GM13977 (cell line): ENCODE measurements around the gene INO80D.

Source experiments
- DNase-seq: peaks from one replicate; pipeline ENCODE4 v3.0.0; 2012; ENCODE audit warnings: low spot score
- in situ Hi-C: fragments of 300-500 bp; cut with MboI; formaldehyde crosslinking; loops from one replicate; pipeline ENCODE4 v1.12.0; 2022; ENCODE audit warnings: low sequenced_read_pairs, low pct_unique_long_range_greater_than_20kb, mixed read lengths, inconsistent platforms; ENCODE audit not compliant: unreplicated experiment
- TF ChIP-seq, protein P1 (sequence below): IDR thresholded peaks from 2 replicates; pipeline ENCODE4 v1.5.1; 2012; ENCODE audit warnings: mild to moderate bottlenecking, control low read depth; ENCODE audit not compliant: insufficient read depth; ENCODE audit errors: extremely low read depth, missing control alignments

INO80D gene

DNA sequence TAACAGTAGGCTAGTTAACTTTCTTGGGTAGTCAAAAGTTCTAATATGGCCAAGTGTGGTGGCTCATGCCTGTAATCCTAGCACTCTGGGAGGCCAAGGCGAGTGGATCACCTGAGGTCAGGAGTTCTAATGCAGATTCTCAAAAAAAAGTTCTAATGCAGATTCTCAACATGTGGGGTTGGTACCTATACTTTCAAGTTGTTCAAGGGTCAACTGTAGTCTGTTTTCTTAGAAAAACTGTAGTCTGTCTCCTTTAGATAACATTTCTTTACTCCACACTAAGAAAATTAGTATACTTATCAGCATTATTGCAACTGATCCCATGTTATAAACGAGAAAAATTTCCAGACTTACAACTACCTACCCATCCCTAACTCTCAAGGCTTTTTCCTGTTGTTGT, 16.6 kb downstream of the INO80D start:
- in situ Hi-C loops: no loop called here
- no peak for DNase-seq
- TF ChIP-seq, protein P1, sequence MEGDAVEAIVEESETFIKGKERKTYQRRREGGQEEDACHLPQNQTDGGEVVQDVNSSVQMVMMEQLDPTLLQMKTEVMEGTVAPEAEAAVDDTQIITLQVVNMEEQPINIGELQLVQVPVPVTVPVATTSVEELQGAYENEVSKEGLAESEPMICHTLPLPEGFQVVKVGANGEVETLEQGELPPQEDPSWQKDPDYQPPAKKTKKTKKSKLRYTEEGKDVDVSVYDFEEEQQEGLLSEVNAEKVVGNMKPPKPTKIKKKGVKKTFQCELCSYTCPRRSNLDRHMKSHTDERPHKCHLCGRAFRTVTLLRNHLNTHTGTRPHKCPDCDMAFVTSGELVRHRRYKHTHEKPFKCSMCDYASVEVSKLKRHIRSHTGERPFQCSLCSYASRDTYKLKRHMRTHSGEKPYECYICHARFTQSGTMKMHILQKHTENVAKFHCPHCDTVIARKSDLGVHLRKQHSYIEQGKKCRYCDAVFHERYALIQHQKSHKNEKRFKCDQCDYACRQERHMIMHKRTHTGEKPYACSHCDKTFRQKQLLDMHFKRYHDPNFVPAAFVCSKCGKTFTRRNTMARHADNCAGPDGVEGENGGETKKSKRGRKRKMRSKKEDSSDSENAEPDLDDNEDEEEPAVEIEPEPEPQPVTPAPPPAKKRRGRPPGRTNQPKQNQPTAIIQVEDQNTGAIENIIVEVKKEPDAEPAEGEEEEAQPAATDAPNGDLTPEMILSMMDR: no peak

DNA sequence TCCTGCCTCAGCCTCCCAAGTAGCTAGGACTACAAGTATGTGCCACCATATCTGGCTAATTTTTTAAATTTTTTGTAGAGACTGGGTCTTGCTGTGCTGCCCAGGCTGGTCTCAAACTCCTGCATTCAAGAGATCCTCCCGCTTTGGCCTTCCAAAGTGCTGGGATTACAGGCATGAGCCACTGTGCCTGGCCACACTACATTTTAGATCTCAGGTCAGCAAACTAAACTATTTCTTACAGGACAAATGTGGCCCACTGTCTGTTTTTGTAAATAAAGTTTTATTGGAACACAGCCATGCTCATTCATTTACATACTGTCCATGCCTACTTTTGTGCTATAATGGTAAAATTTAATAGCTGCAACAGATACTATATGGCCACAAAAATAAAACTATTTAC, 17.8 kb downstream of the INO80D start:
- DNase-seq: no peak
- in situ Hi-C loops: no loop called here
- TF ChIP-seq, protein P1: no peak

DNA sequence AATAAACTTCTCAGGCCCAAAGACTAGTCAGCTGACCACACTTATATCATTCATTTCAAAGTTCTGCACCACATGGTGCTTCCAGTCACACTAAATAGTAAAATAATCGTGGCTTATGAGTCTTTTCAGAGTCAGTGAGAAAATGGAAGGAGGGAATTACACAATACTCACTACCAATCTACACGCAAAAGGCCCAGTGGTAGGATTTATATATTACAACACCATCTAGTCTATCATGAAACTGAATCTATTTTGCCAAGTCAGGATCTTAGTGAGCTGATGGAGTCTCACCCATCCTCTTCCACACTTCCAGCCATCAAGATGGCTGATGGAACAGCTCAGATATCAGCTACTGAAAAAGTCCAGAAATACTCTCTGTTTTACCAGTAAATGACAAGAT, 21.9 kb downstream of the INO80D start:
- TF ChIP-seq, protein P1: no peak
- in situ Hi-C loops: no loop called here

DNA sequence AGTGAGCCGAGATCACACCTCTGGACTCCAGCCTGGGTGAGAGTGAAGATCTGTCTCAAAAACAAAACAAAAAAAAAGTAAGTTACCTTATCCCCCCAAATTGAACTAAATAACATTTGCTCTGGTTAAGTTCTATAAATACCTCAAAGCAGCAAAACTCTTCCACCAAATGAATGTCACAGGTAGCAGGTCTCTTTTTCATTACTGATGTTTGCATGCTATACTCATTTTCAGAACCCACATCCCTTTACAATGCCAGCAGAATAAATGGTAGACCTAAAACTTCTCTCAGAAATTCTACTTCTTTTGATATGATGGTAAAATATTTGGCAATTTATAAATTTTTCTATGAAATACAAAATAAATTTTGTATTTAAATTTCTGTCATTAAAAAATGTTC, 22.3 kb downstream of the INO80D start:
- DNase-seq: no peak
- TF ChIP-seq, protein P1: no peak

More for the DNA sequence above, 21.9 kb downstream of the INO80D start:
- no peak for DNase-seq

DNA sequence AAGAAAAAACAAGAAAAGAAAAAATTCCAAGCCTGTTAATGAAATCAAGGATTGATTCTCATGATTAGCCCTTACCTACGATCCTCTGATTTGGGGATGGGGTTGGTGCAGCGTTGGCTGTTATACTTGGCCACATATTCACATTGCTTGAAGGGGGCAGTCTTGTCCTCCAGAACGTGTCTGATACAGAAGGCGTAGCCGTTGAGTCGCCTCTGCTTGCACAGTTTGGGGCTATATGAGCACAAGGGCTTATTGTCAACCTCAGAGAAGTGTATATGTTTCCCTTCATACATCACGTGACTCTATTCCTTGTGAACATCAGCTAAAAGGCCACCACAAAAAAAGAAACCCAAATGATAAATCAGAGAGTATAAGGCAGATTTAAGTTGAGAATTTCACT, 23.2 kb downstream of the INO80D start:
- in situ Hi-C loops: no loop called here
- no peak for DNase-seq
- TF ChIP-seq, protein P1: no peak

More for the DNA sequence above, 22.3 kb downstream of the INO80D start:
- in situ Hi-C loops: no loop called here

DNA sequence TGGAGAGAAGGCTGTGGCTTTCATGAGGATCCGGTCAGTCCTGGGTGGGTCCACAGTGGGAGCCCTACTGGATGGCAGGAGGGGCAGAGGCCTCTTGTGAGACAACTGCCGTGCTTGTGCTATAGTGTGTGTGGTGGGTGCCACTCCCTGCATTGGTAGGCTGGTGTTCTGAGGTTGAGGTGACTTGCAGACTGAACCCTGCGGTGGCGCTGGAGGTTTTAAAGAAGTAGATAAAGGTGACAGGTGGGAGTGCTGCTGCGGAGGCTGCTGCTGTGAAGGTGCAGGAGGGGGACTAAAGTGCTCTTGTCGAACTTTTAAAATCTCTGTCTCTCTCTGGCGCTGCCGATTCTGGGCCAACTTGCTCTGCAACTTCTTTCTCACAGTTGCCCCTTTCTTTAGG, 29.7 kb downstream of the INO80D start:
- TF ChIP-seq, protein P1: no peak
- in situ Hi-C loops: no loop called here

DNA sequence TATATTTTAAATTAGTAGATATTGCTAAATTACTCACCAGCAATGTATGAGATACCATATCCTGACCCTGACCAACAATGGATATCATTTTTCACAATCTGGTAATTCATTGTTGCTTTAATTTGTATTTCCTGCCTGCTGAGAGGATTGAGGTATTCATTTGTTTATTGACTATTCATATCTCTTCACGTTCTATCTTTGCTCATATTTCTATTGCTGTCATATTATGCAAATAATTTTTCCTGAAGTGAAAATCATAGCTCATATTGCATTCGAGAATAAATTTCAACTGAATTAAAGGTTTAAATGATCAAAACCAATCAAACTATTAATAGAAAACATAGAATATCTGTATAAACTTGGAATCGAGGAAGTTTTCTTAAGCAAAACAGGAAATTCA, 31.0 kb downstream of the INO80D start:
- in situ Hi-C loops: no loop called here
- no peak for DNase-seq
- TF ChIP-seq, protein P1: no peak

More for the DNA sequence above, 29.7 kb downstream of the INO80D start:
- no peak for DNase-seq
